ENCODE results near the gene TMEM234.

DNA sequence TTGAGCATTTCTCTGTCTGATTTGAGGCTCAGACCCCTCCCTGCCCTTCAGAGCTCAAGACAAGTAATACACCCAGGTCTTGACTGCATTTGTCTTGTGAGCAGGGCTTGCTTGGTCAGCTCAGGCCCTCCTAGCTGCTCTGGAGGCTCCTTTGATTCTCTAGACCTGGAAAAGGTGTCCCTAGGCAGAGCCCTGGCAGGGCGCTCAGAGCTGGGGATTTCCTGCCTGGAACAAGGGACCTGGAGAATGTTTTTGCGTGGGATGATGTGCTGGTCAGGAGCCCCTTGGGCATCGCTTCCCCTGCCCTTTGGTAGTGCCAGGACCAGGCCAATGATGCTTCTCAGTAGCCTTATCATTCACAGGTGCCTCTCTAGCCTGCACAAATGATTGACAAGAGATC is 26.6 kb downstream of the TMEM234 start:
- TF ChIP-seq CTCF (conservative IDR thresholded peaks at IDR 0.05 in 1 of 2, IDR thresholded peaks at IDR 0.05 in 1 of 2; ENCODE audit: extremely low read depth in 1 of 2, insufficient read depth in 1 of 2, low read depth in 1 of 2, low read length in 2 of 2) (no peak), EZH2 (IDR thresholded peaks at IDR 0.05; ENCODE audit: borderline replicate concordance, low read length) (no peak)

Measured in mammary epithelial cell (primary cell).